Measurements from ENCODE around the gene CCL22. TPM values are rescaled to one million over a fixed set of nuclear protein-coding genes. Genes with fewer than 3 reads are reported as not detected.

CCL22 gene
- total RNA-seq, 2 donors from 2014 or later = 0.24 to 1.7 TPM

DNA sequence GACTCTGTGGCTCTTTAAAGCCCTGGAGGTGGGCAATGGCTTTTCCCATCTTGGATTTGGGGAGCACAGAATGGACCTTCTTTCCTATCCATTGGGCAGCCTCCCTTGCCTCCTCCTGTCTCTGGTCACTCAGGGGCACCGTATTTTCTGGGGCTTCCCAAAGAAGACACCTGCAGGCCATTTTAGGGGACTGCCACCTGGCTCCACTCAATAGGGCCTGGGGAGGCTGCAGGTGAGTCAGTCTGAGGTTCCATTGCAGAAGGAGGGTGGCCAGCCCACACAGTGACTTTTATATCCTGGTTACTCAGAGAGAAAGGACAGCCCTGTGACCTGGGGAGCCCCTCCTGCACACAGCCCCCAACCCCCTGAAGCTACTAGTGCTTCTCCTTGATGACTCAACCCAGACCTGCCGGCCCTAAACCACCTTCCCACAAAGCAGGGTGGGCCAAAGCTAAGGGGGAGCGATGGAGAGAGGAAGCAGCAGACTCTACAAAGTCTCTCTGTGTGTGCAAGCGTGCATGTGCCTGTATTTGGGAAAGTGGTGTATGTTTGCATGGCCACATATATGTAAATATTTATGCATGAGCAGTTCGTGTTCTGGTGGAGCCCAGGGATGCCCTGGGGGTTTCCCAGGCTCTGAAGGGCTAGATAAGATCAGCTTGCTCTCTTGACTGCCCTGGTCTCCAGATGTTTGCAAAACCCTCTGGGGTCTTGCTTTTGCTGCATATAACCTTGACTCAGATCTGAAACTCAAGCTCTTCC lies 18.7 kb downstream of the CCL22 start:
- Histone ChIP-seq H3K4me3 (no peak overlapping the region), H3K4me1 (no peaks in the 10 kb centered on the region), H3K36me3 (no peaks in the 10 kb centered on the region), H3K27ac (no peak overlapping the region), H3K9me3 (no peaks in the 10 kb centered on the region), H3K9ac (ENCODE audit: low read depth in 2 of 2, low read length in 2 of 2) (no peak overlapping the region), H3K27me3 (no peaks in the 10 kb centered on the region)
- no peak for DNase-seq
- intact Hi-C loops (cut with DNase I) = no loop called here
- TF ChIP-seq, protein P1, sequence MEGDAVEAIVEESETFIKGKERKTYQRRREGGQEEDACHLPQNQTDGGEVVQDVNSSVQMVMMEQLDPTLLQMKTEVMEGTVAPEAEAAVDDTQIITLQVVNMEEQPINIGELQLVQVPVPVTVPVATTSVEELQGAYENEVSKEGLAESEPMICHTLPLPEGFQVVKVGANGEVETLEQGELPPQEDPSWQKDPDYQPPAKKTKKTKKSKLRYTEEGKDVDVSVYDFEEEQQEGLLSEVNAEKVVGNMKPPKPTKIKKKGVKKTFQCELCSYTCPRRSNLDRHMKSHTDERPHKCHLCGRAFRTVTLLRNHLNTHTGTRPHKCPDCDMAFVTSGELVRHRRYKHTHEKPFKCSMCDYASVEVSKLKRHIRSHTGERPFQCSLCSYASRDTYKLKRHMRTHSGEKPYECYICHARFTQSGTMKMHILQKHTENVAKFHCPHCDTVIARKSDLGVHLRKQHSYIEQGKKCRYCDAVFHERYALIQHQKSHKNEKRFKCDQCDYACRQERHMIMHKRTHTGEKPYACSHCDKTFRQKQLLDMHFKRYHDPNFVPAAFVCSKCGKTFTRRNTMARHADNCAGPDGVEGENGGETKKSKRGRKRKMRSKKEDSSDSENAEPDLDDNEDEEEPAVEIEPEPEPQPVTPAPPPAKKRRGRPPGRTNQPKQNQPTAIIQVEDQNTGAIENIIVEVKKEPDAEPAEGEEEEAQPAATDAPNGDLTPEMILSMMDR (IDR thresholded peaks at IDR 0.05) = no peak

DNA sequence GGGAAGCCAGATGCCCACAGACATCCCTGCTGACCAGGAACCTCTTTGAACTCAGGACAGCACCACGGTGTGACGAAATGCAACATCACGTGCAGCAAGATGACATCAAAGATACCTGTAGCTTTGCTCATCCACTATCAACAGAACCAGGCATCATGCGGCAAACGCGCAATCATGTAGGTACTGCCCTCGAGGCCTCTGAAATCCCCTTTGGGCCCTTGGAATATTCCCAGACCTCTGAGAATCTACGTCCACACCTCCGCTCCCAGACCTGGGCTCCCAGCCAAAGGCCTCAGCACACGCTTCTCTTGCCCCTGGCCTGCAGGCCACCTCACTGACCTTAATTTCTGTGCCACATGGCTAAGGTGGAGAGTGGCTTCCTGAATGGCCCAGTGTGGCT lies 21.0 kb downstream of the CCL22 start:
- intact Hi-C loops (cut with DNase I) = no loop called here
- Histone ChIP-seq H3K36me3 (no peaks in the 10 kb centered on the region), H3K27ac (no peak overlapping the region), H3K9me3 (no peaks in the 10 kb centered on the region), H3K4me1 (peaks cover 9% of the 10 kb centered on the region), H3K9ac (ENCODE audit: low read depth in 2 of 2, low read length in 2 of 2) (no peak overlapping the region), H3K27me3 (no peaks in the 10 kb centered on the region), H3K4me3 (no peak overlapping the region)
- no peak for DNase-seq
- TF ChIP-seq, protein P1 (IDR thresholded peaks at IDR 0.05) = no peak

- Histone ChIP-seq H3K4me3 (no peak overlapping the region), H3K36me3 (no peaks in the 10 kb centered on the region), H3K9me3 (no peaks in the 10 kb centered on the region), H3K9ac (ENCODE audit: low read depth in 2 of 2, low read length in 2 of 2) (no peak overlapping the region), H3K27ac (no peak overlapping the region), H3K4me1 (peaks cover 11% of the 10 kb centered on the region), H3K27me3 (no peaks in the 10 kb centered on the region)
- TF ChIP-seq, protein P1 (IDR thresholded peaks at IDR 0.05) = no peak
- intact Hi-C loops (cut with DNase I) = no loop called here
- no peak for DNase-seq
Observed at GRCh38 chr16:57380671-57381462, 22.3 kb downstream of the CCL22 start.

- H3K4me1 ChIP-seq = peaks cover 11% of the 10 kb centered on the region
- H3K9ac ChIP-seq (ENCODE audit: low read depth in 2 of 2, low read length in 2 of 2) = no peak overlapping the region
- H3K27me3 ChIP-seq = no peaks in the 10 kb centered on the region
- no peaks in the 10 kb centered on the region for H3K36me3 ChIP-seq
- H3K4me3 ChIP-seq = no peak overlapping the region
- DNase-seq = no peak
- TF ChIP-seq, protein P1 (IDR thresholded peaks at IDR 0.05) = no peak
- intact Hi-C loops (cut with DNase I) = no loop called here
- no peaks in the 10 kb centered on the region for H3K9me3 ChIP-seq
- no peak overlapping the region for H3K27ac ChIP-seq
Observed at GRCh38 chr16:57381791-57382534, 23.4 kb downstream of the CCL22 start.

DNA sequence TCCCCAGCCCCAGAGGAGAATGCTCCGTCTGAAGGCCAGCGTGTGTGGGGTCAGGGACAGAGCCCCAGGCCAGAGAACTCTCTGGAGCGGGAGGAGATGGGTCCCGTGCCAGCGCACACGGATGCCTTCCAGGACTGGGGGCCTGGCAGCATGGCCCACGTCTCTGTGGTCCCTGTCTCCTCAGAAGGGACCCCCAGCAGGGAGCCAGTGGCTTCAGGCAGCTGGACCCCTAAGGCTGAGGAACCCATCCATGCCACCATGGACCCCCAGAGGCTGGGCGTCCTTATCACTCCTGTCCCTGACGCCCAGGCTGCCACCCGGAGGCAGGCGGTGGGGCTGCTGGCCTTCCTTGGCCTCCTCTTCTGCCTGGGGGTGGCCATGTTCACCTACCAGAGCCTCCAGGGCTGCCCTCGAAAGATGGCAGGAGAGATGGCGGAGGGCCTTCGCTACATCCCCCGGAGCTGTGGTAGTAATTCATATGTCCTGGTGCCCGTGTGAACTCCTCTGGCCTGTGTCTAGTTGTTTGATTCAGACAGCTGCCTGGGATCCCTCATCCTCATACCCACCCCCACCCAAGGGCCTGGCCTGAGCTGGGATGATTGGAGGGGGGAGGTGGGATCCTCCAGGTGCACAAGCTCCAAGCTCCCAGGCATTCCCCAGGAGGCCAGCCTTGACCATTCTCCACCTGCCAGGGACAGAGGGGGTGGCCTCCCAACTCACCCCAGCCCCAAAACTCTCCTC lies 24.1 kb downstream of the CCL22 start:
- no peak for DNase-seq
- no peaks in the 10 kb centered on the region for H3K9me3 ChIP-seq
- intact Hi-C loops (cut with DNase I) = no loop called here

More for the DNA sequence above, 24.1 kb downstream of the CCL22 start:
- Histone ChIP-seq H3K9ac (ENCODE audit: low read depth in 2 of 2, low read length in 2 of 2) (no peak overlapping the region), H3K4me1 (peaks cover 11% of the 10 kb centered on the region), H3K36me3 (no peaks in the 10 kb centered on the region), H3K27me3 (no peaks in the 10 kb centered on the region), H3K27ac (no peak overlapping the region), H3K4me3 (no peak overlapping the region)
- TF ChIP-seq, protein P1 (IDR thresholded peaks at IDR 0.05) = no peak
